Measurements from ENCODE around the gene ATOH8. TPM values are rescaled to one million over a fixed set of nuclear protein-coding genes. Genes with fewer than 3 reads are reported as not detected.
A peak's percentile ranks its signal among the peaks of the same experiment; 100 is the strongest.

The ATOH8 gene
- total and polyA plus RNA-seq, 2 donors (not counting 3 experiments of a cell fraction or from before 2014, with no cell fraction given), result 10.3 to 12.8 TPM

GRCh38 chr2:85774126-85774978 is 20.6 kb downstream of the ATOH8 start:
- no peak for TF ChIP-seq POLR2A (IDR thresholded peaks at IDR 0.05; ENCODE audit: low read depth, low read length)
- no peak for TF ChIP-seq EZH2 (IDR thresholded peaks at IDR 0.05; ENCODE audit: borderline replicate concordance, low read depth, low read length, severe bottlenecking)
- TF ChIP-seq POLR2AphosphoS5 (IDR thresholded peaks at IDR 0.05; ENCODE audit: insufficient read depth, low read depth, low read length), result no peak
- Histone ChIP-seq H3K9ac (replicated peaks; ENCODE audit: extremely low read depth, insufficient read depth, low read length) (peak overlapping the region; percentile 88), H2AFZ (ENCODE audit: low read depth, low read length) (no peak overlapping the region), H3K9me1 (replicated peaks; ENCODE audit: control insufficient read depth, extremely low read depth, insufficient read depth, low read length) (no peaks in the 10 kb centered on the region), H3K79me2 (ENCODE audit: control insufficient read depth, insufficient read depth, low read length) (no peaks in the 10 kb centered on the region), H3K4me3 (replicated peaks in 1 of 3; ENCODE audit: insufficient read depth in 1 of 3, low read depth in 1 of 3, low read length in 3 of 3) (no peak overlapping the region), H3K4me1 (ENCODE audit: control insufficient read depth, extremely low read depth, insufficient read depth, low read length) (peaks cover 33% of the 10 kb centered on the region), H4K20me1 (replicated peaks; ENCODE audit: control insufficient read depth, extremely low read depth, insufficient read depth, low read length) (no peaks in the 10 kb centered on the region), H3K36me3 (ENCODE audit: control insufficient read depth in 2 of 2, extremely low read depth in 1 of 2, insufficient read depth in 2 of 2, low read length in 2 of 2) (no peaks in the 10 kb centered on the region), H3K27me3 (ENCODE audit: control insufficient read depth in 2 of 2, insufficient read depth in 2 of 2, low read length in 2 of 2) (no peaks in the 10 kb centered on the region), H3K4me2 (ENCODE audit: insufficient read depth, low read length) (no peak overlapping the region), H3K9me3 (replicated peaks; ENCODE audit: control insufficient read depth, insufficient read depth, low read length) (no peaks in the 10 kb centered on the region), H3K27ac (ENCODE audit: insufficient read depth, low read depth, low read length) (peak overlapping the region; percentile 100)
- dilution Hi-C loops (cut with MboI; ENCODE audit: extremely low pct_ligation_motif_present, low sequenced_read_pairs), result no loop called here
- no peak for FAIRE-seq
- POLR2A ChIA-PET, result no interaction called here
- no TSS peak for BruUV-seq (replicated peaks)
- intact Hi-C loops (cut with micrococcal nuclease), result no loop called here
- CTCF ChIA-PET, result interaction anchor here (0.9 to 9.0 kb wide), 5 partner anchors 23 to 45 kb away, joined by 3 to 106 read pairs (median 21); partner anchors contain the start of gene ATOH8
- no peak for DNase-seq (ENCODE audit: low read depth, low spot score)

- ChIA-PET CTCF (interaction anchor here (0.9 to 9.0 kb wide), 4 partner anchors 22 to 47 kb away, joined by 3 to 50 read pairs (median 6); no protein-coding TSS in a partner anchor), POLR2A (interaction anchor here (1.0 kb wide), 1 partner anchor 17 kb away, joined by 3 read pairs; no protein-coding TSS in a partner anchor)
- DNase-seq (ENCODE audit: low read depth, low spot score) (no peak), FAIRE-seq (no peak)
- H3K9ac ChIP-seq (replicated peaks; ENCODE audit: extremely low read depth, insufficient read depth, low read length), result no peak overlapping the region
- H3K9me3 ChIP-seq (replicated peaks; ENCODE audit: control insufficient read depth, insufficient read depth, low read length), result no peaks in the 10 kb centered on the region
- peaks cover 33% of the 10 kb centered on the region for H3K4me1 ChIP-seq (ENCODE audit: control insufficient read depth, extremely low read depth, insufficient read depth, low read length)
- H3K9me1 ChIP-seq (replicated peaks; ENCODE audit: control insufficient read depth, extremely low read depth, insufficient read depth, low read length), result no peaks in the 10 kb centered on the region
- H3K27me3 ChIP-seq (ENCODE audit: control insufficient read depth in 2 of 2, insufficient read depth in 2 of 2, low read length in 2 of 2), result no peaks in the 10 kb centered on the region
- no peaks in the 10 kb centered on the region for H4K20me1 ChIP-seq (replicated peaks; ENCODE audit: control insufficient read depth, extremely low read depth, insufficient read depth, low read length)
- intact Hi-C loops (cut with micrococcal nuclease), result no loop called here
- H2AFZ ChIP-seq (ENCODE audit: low read depth, low read length), result no peak overlapping the region
- H3K36me3 ChIP-seq (ENCODE audit: control insufficient read depth in 2 of 2, extremely low read depth in 1 of 2, insufficient read depth in 2 of 2, low read length in 2 of 2), result peaks cover 0 to 2% of the 10 kb centered on the region in 2 experiments
- TF ChIP-seq EZH2 (IDR thresholded peaks at IDR 0.05; ENCODE audit: borderline replicate concordance, low read depth, low read length, severe bottlenecking), result no peak
- no peak for TF ChIP-seq POLR2AphosphoS5 (IDR thresholded peaks at IDR 0.05; ENCODE audit: insufficient read depth, low read depth, low read length)
- no peak for TF ChIP-seq FOS (IDR thresholded peaks at IDR 0.05; ENCODE audit: borderline replicate concordance, insufficient read depth, low read length)
- TF ChIP-seq MAX (IDR thresholded peaks at IDR 0.05; ENCODE audit: insufficient read depth, insufficient read length), result no peak
- no peak for TF ChIP-seq GATA2 (IDR thresholded peaks at IDR 0.05; ENCODE audit: insufficient read depth, insufficient read length, low read depth, low read length)
- TF ChIP-seq MYC (IDR thresholded peaks at IDR 0.05; ENCODE audit: low read depth, low read length), result no peak
- no peak for TF ChIP-seq POLR2A (IDR thresholded peaks at IDR 0.05; ENCODE audit: low read depth, low read length)
- no peak for TF ChIP-seq CTCF (IDR thresholded peaks at IDR 0.05; ENCODE audit: extremely low read depth in 1 of 2, insufficient read depth in 1 of 2, low read depth in 1 of 2, low read length in 2 of 2)
- no peak for TF ChIP-seq JUN (IDR thresholded peaks at IDR 0.05; ENCODE audit: borderline replicate concordance, insufficient read depth, insufficient read length, low read depth)
- no peaks in the 10 kb centered on the region for H3K79me2 ChIP-seq (ENCODE audit: control insufficient read depth, insufficient read depth, low read length)
- no peak overlapping the region for H3K4me3 ChIP-seq (replicated peaks in 1 of 3; ENCODE audit: insufficient read depth in 1 of 3, low read depth in 1 of 3, low read length in 3 of 3)
- no TSS peak for BruUV-seq (replicated peaks)
- no peak overlapping the region for H3K4me2 ChIP-seq (ENCODE audit: insufficient read depth, low read length)
- dilution Hi-C loops (cut with MboI; ENCODE audit: extremely low pct_ligation_motif_present, low sequenced_read_pairs), result no loop called here
- no peak overlapping the region for H3K27ac ChIP-seq (ENCODE audit: insufficient read depth, low read depth, low read length)
Measured at GRCh38 chr2:85775406-85776381, 21.9 kb downstream of the ATOH8 start.

Measured in endothelial cell of umbilical vein (primary cell).